RWPE2 (cell line): Measurements from ENCODE around the gene RNF166.
A peak's percentile ranks its signal among the peaks of the same experiment; 100 is the strongest.

Source experiments
- ATAC-seq: fragments of 200-7000 bp; cut with Tn5 transposase; 3 replicates; pipeline ENCODE4 v1.9.1; 2021; ENCODE audit warnings: low read depth
- DNase-seq: peaks from one replicate; pipeline ENCODE4 v3.0.0-alpha.2; 2020; ENCODE audit warnings: low spot score
- H3K27ac ChIP-seq: fragments of 450-650 bp; 2 replicates; pipeline ENCODE4 v1.5.1; 2017; ENCODE audit warnings: mild to moderate bottlenecking; ENCODE audit not compliant: poor library complexity, severe bottlenecking
- H3K27me3 ChIP-seq: fragments of 250-450 bp; sonication (Bioruptor Pico); 2 replicates; pipeline ENCODE4 v1.5.1; 2021; ENCODE audit warnings: mild to moderate bottlenecking, moderate library complexity; ENCODE audit not compliant: insufficient read depth, poor library complexity, severe bottlenecking
- H3K36me3 ChIP-seq: fragments of 250-450 bp; sonication (Bioruptor Pico); 2 replicates; pipeline ENCODE4 v1.5.1; 2020; ENCODE audit warnings: low read depth, mild to moderate bottlenecking, moderate library complexity
- H3K4me1 ChIP-seq: fragments of 250-450 bp; sonication (Bioruptor Pico); 2 replicates; pipeline ENCODE4 v1.5.1; 2021; ENCODE audit warnings: mild to moderate bottlenecking, moderate library complexity; ENCODE audit not compliant: insufficient read depth, poor library complexity, severe bottlenecking
- H3K4me3 ChIP-seq: fragments of 250-450 bp; sonication (Bioruptor Pico); 2 replicates; pipeline ENCODE4 v1.5.1; 2021; ENCODE audit warnings: mild to moderate bottlenecking, moderate library complexity; ENCODE audit not compliant: severe bottlenecking
- H3K9me3 ChIP-seq: fragments of 250-450 bp; sonication (Bioruptor Pico); 2 replicates; pipeline ENCODE4 v1.5.1; 2021; ENCODE audit warnings: mild to moderate bottlenecking, moderate library complexity; ENCODE audit not compliant: severe bottlenecking
- CTCF ChIP-seq: fragments of 450-650 bp; IDR thresholded peaks from one replicate; pipeline ENCODE4 v1.5.1; 2017; ENCODE audit warnings: mild to moderate bottlenecking, moderate library complexity; ENCODE audit not compliant: poor library complexity, severe bottlenecking

Gene RNF166

GRCh38 chr16:88703486-88704309 is 2.5 kb downstream of the RNF166 start:
- 0 out of 2 replicates have a peak, but pooled peaks cover 4% of the 10 kb centered on the region for H3K36me3 ChIP-seq
- peaks cover 7% of the 10 kb centered on the region for H3K4me1 ChIP-seq
- no peaks in the 10 kb centered on the region for H3K9me3 ChIP-seq
- no peak for ATAC-seq
- no peak overlapping the region for H3K27ac ChIP-seq
- TF ChIP-seq CTCF = no peak
- no peak for DNase-seq
- no peak overlapping the region for H3K4me3 ChIP-seq
- no peaks in the 10 kb centered on the region for H3K27me3 ChIP-seq

- Histone ChIP-seq H3K27me3 (no peaks in the 10 kb centered on the region), H3K4me1 (peaks cover 7% of the 10 kb centered on the region), H3K9me3 (no peaks in the 10 kb centered on the region), H3K36me3 (peaks cover 14% of the 10 kb centered on the region; the same call in 1 of the 2 replicates), H3K4me3 (no peak overlapping the region), H3K27ac (no peak overlapping the region)
- ATAC-seq = no peak
- TF ChIP-seq CTCF = no peak
- no peak for DNase-seq
Measured at GRCh38 chr16:88702371-88703210, 3.6 kb downstream of the RNF166 start.

GRCh38 chr16:88701581-88702370 is 4.4 kb downstream of the RNF166 start:
- no peak overlapping the region for H3K4me3 ChIP-seq
- H3K36me3 ChIP-seq = peaks cover 20% of the 10 kb centered on the region
- ATAC-seq (no peak), DNase-seq (no peak)
- H3K9me3 ChIP-seq = no peaks in the 10 kb centered on the region
- no peak overlapping the region for H3K27ac ChIP-seq
- TF ChIP-seq CTCF = no peak
- H3K27me3 ChIP-seq = no peaks in the 10 kb centered on the region
- H3K4me1 ChIP-seq = peaks cover 7% of the 10 kb centered on the region

GRCh38 chr16:88700636-88701482 is 5.3 kb downstream of the RNF166 start:
- Histone ChIP-seq H3K27ac (no peak overlapping the region), H3K4me3 (no peak overlapping the region), H3K27me3 (no peaks in the 10 kb centered on the region), H3K4me1 (peaks cover 7% of the 10 kb centered on the region), H3K36me3 (peaks cover 20% of the 10 kb centered on the region), H3K9me3 (no peaks in the 10 kb centered on the region)
- ATAC-seq (peak; percentile 48; the same call in 2 of the 3 replicates), DNase-seq (no peak)
- no peak for TF ChIP-seq CTCF
